ENCODE measurements around the gene CDC14B.

CDC14B gene

DNA sequence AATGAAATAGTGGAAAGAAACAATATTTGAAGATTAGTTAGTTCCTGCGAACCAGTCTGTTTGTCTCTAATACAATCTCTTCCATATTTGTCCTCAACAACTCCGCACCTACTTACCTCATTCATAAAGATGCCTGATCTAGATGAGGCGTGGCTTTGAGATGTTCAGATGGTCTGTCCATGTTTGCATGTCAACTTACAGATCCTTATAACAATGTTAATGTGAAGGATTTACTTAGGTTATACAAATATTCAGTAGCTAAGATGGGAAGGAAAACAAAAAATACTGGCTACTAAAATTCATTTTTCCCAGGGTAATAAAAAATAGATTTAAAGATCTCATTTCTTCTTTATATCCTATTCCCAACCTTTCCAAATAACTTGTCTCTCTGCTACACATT is 8.3 kb downstream of the CDC14B start:
- TF ChIP-seq FOXP2 (optimal IDR thresholded peaks at IDR 0.05; ENCODE audit: control extremely low read depth, extremely low read length, insufficient read depth) (no peak), POLR2AphosphoS5 (IDR thresholded peaks at IDR 0.05; ENCODE audit: borderline replicate concordance, low read depth, low read length) (no peak), EZH2 (IDR thresholded peaks at IDR 0.05) (no peak)
- Histone ChIP-seq H3K9me3 (ENCODE audit: low read depth, low read length) (no peaks in the 10 kb centered on the region), H3K27ac (peak overlapping the region; percentile 58; the same call in 1 of the 2 replicates), H3K4me3 (no peak overlapping the region), H3K36me3 (ENCODE audit: insufficient read depth, low read length) (no peaks in the 10 kb centered on the region), H3K9ac (ENCODE audit: insufficient read length) (no peak overlapping the region)
- no peak for DNase-seq (ENCODE audit: low read depth, low spot score)

DNA sequence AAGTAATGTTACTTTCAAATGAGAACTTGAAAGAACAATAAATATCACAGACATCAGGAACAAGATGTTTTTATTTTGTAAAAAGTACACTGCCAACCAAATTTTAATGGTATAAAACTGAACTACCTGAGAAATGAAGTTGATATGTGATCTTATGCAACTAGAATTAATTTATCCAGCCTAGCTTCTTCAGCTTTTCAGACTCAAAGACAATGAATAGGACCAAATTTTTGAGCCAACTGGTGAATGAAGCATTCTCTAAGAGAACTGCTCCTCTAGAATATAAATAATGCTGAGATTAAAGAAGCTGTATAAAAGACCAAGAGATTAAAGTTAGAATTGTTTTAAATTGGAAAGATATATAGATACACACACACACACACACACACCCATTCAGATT is 9.9 kb downstream of the CDC14B start:
- no peak for DNase-seq (ENCODE audit: low read depth, low spot score)
- H3K9me3 ChIP-seq (ENCODE audit: low read depth, low read length) = no peaks in the 10 kb centered on the region
- H3K36me3 ChIP-seq (ENCODE audit: insufficient read depth, low read length) = no peaks in the 10 kb centered on the region
- TF ChIP-seq EZH2 (IDR thresholded peaks at IDR 0.05) (no peak), FOXP2 (optimal IDR thresholded peaks at IDR 0.05; ENCODE audit: control extremely low read depth, extremely low read length, insufficient read depth) (no peak), POLR2AphosphoS5 (IDR thresholded peaks at IDR 0.05; ENCODE audit: borderline replicate concordance, low read depth, low read length) (no peak)
- no peak overlapping the region for H3K9ac ChIP-seq (ENCODE audit: insufficient read length)
- no peak overlapping the region for H3K4me3 ChIP-seq
- H3K27ac ChIP-seq = no peak overlapping the region

DNA sequence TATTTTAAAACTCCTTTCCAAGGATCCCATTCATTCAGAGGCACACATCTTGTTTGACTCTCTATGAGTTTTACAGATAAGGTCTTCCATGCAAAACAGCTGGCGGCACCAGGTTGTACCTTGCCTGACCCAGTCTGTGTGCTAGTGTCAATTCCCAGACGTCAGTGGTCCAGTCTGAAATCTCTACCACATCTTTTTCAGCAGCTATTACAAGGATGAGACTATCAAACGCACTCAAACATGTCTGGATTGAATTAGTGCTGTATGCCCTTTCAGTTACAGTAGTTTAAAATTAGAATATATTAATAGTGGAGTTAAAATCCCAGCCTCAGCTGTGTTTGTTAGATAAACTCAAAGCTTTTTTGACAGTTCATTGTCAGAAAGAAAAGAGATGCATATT is 11.7 kb downstream of the CDC14B start:
- Histone ChIP-seq H3K4me3 (no peak overlapping the region), H3K27ac (peak overlapping the region; percentile 51; the same call in 1 of the 2 replicates), H3K9ac (ENCODE audit: insufficient read length) (no peak overlapping the region), H3K36me3 (ENCODE audit: insufficient read depth, low read length) (no peaks in the 10 kb centered on the region), H3K9me3 (ENCODE audit: low read depth, low read length) (no peaks in the 10 kb centered on the region)
- TF ChIP-seq POLR2AphosphoS5 (IDR thresholded peaks at IDR 0.05; ENCODE audit: borderline replicate concordance, low read depth, low read length) = no peak
- no peak for TF ChIP-seq EZH2 (IDR thresholded peaks at IDR 0.05)
- TF ChIP-seq FOXP2 (optimal IDR thresholded peaks at IDR 0.05; ENCODE audit: control extremely low read depth, extremely low read length, insufficient read depth) = no peak
- DNase-seq (ENCODE audit: low read depth, low spot score) = no peak

DNA sequence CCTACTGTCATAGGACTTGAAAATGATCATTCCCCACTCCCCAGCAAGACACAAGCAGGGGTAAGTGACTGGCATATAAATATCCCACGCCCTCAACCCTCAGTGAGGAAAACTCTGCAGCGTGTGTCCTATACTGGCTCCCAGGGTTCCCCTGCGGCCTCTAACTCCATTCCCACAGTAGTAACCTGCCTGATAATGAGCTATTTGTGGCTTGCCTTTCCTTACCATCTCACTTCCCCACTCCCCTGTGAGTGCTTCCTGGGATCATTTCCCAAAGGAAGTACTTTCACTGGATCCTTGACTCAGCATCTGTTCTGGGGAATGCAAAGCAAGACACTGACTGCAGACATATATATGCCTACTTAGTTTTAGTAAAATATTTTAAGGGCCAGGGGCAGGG is 14.3 kb downstream of the CDC14B start:
- Histone ChIP-seq H3K4me3 (0 out of 2 replicates have a peak overlapping the region, but pooled peaks have one; percentile 17), H3K36me3 (ENCODE audit: insufficient read depth, low read length) (no peaks in the 10 kb centered on the region), H3K9ac (ENCODE audit: insufficient read length) (no peak overlapping the region), H3K27ac (peak overlapping the region; percentile 64; the same call in 1 of the 2 replicates), H3K9me3 (ENCODE audit: low read depth, low read length) (no peaks in the 10 kb centered on the region)
- TF ChIP-seq FOXP2 (optimal IDR thresholded peaks at IDR 0.05; ENCODE audit: control extremely low read depth, extremely low read length, insufficient read depth) (no peak), EZH2 (IDR thresholded peaks at IDR 0.05) (no peak), POLR2AphosphoS5 (IDR thresholded peaks at IDR 0.05; ENCODE audit: borderline replicate concordance, low read depth, low read length) (no peak)
- DNase-seq (ENCODE audit: low read depth, low spot score) = no peak

DNA sequence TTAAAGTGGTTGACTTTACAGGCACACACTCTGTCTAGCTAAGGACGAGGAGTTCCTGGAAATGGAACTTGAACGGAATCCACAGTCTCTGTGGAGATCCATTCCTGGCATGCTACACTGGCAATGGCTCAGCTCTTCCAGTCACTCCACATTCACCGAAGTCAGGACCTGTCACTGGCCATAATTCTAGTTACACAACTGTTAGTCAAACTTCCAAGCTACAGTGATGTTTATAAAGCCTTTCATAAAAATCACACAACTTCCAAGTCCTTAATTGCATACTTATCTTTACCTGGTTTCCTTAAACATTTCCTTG is 15.7 kb downstream of the CDC14B start:
- TF ChIP-seq FOXP2 (optimal IDR thresholded peaks at IDR 0.05; ENCODE audit: control extremely low read depth, extremely low read length, insufficient read depth) (no peak), POLR2AphosphoS5 (IDR thresholded peaks at IDR 0.05; ENCODE audit: borderline replicate concordance, low read depth, low read length) (no peak), EZH2 (IDR thresholded peaks at IDR 0.05) (no peak)
- DNase-seq (ENCODE audit: low read depth, low spot score) = no peak
- H3K27ac ChIP-seq = no peak overlapping the region
- H3K9ac ChIP-seq (ENCODE audit: insufficient read length) = no peak overlapping the region
- H3K9me3 ChIP-seq (ENCODE audit: low read depth, low read length) = no peaks in the 10 kb centered on the region
- H3K4me3 ChIP-seq = no peak overlapping the region
- H3K36me3 ChIP-seq (ENCODE audit: insufficient read depth, low read length) = no peaks in the 10 kb centered on the region

DNA sequence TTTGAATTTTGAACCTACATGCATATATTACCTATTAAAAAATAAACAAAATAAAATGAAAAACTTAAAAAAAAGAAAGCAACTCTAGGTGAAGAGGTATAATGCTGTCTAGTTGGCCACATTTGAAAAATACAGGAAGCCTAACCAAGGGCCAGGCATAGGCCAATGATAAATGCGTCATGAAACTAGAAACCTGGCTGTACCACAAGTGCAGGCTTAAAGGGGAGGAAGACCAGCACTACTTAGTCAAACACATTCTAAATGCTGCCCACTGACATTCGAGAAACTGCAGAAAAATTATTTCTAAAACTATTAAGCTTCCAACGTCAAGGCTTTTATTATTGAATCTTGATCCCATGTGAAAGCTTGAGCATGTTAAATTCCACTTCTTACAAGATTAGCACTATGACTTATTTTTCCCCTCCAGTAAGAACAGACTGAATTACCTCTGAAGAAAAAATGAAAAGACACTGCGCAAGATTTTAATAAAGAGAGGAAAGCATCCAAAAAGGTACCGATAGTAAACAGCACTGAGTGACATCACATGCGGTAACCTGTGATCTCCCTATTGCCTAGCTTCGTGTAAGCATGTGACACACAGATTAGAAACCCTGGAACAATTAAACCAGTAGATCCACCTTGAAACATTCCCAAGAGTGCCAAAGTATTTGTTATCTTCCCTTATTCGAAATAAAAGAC is 16.2 kb downstream of the CDC14B start:
- no peak overlapping the region for H3K9ac ChIP-seq (ENCODE audit: insufficient read length)
- no peak overlapping the region for H3K27ac ChIP-seq
- no peak for DNase-seq (ENCODE audit: low read depth, low spot score)
- H3K36me3 ChIP-seq (ENCODE audit: insufficient read depth, low read length) = no peaks in the 10 kb centered on the region
- H3K4me3 ChIP-seq = no peak overlapping the region
- no peaks in the 10 kb centered on the region for H3K9me3 ChIP-seq (ENCODE audit: low read depth, low read length)
- TF ChIP-seq EZH2 (IDR thresholded peaks at IDR 0.05) (no peak), POLR2AphosphoS5 (IDR thresholded peaks at IDR 0.05; ENCODE audit: borderline replicate concordance, low read depth, low read length) (no peak), FOXP2 (optimal IDR thresholded peaks at IDR 0.05; ENCODE audit: control extremely low read depth, extremely low read length, insufficient read depth) (no peak)

DNA sequence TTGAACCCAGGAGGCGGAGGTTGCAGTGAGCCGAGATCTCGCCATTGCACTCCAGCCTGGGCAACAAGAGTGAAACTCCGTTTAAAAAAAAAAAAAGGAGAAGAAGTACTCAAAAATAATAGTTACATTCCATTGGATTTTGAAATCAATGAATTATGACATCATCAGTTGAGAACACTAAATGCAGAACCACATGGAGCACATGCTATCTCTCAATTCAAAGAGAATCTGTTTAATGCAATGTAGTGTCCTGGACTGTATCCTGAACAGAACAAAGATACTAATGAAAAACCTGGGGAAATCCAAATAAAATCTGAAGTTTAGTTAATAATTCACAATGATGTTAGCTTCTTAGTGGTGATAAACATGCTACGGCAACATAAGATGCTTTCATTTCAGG is 20.3 kb downstream of the CDC14B start:
- no peak overlapping the region for H3K4me3 ChIP-seq
- DNase-seq (ENCODE audit: low read depth, low spot score) = no peak
- no peaks in the 10 kb centered on the region for H3K9me3 ChIP-seq (ENCODE audit: low read depth, low read length)
- TF ChIP-seq POLR2AphosphoS5 (IDR thresholded peaks at IDR 0.05; ENCODE audit: borderline replicate concordance, low read depth, low read length) (no peak), FOXP2 (optimal IDR thresholded peaks at IDR 0.05; ENCODE audit: control extremely low read depth, extremely low read length, insufficient read depth) (no peak), EZH2 (IDR thresholded peaks at IDR 0.05) (no peak)
- no peaks in the 10 kb centered on the region for H3K36me3 ChIP-seq (ENCODE audit: insufficient read depth, low read length)
- H3K9ac ChIP-seq (ENCODE audit: insufficient read length) = no peak overlapping the region
- H3K27ac ChIP-seq = no peak overlapping the region

DNA sequence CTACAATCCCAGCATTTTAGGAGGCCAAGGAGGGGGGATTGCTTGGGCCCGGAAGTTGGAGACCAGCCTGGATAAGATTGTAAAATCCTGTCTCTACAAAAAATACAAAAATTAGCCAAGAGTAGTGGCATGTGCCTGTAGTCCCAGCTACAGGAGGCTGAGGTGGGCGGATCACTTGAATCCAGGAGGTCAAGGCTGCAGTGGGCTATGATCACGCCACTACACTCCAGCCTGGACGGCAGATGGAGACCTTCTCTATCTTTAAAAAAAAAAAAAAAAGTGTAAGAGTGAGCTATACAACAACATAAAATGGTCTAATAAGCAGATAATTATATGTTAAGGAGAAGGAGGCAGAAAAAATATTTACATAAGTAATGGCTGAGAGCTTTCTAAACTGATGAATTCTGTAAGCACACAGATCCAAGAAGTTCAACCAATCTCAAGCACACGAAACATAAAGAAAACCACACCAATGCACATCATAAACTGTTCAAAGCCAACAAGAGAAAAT is 23.0 kb downstream of the CDC14B start:
- Histone ChIP-seq H3K9me3 (ENCODE audit: low read depth, low read length) (no peaks in the 10 kb centered on the region), H3K36me3 (ENCODE audit: insufficient read depth, low read length) (no peaks in the 10 kb centered on the region), H3K4me3 (no peak overlapping the region), H3K9ac (ENCODE audit: insufficient read length) (no peak overlapping the region), H3K27ac (no peak overlapping the region)
- TF ChIP-seq POLR2AphosphoS5 (IDR thresholded peaks at IDR 0.05; ENCODE audit: borderline replicate concordance, low read depth, low read length) (no peak), FOXP2 (optimal IDR thresholded peaks at IDR 0.05; ENCODE audit: control extremely low read depth, extremely low read length, insufficient read depth) (no peak), EZH2 (IDR thresholded peaks at IDR 0.05) (no peak)
- DNase-seq (ENCODE audit: low read depth, low spot score) = no peak

Measured in SK-N-MC (cell line).